Liver (tissue), 9 donors: ENCODE results near the gene GUK1. TPM values are rescaled to one million over a fixed set of nuclear protein-coding genes. Genes with fewer than 3 reads are reported as not detected.
A peak's percentile ranks its signal among the peaks of the same experiment; 100 is the strongest.

Source experiments
- DNase-seq: peaks from one replicate; pipeline ENCODE4 v3.0.0-alpha.2; 2017; ENCODE audit warnings: low spot score
- H3K27ac ChIP-seq, 2 donors: one replicate each; pipeline ENCODE4 v1.7.0; 2013; ENCODE audit warnings: inconsistent platforms in 2 of 2, low read length in 2 of 2, control low read depth in 1 of 2, low read depth in 1 of 2, mild to moderate bottlenecking in 1 of 2
- H3K27me3 ChIP-seq, 4 donors: one replicate each; pipeline versions ENCODE4 v1.6.1 to v1.7.0; 2013; ENCODE audit warnings: low read length in 3 of 4, inconsistent platforms in 1 of 4, mild to moderate bottlenecking in 1 of 4, moderate library complexity in 1 of 4; ENCODE audit not compliant: control insufficient read depth in 4 of 4, insufficient read depth in 4 of 4
- H3K36me3 ChIP-seq, 4 donors: one replicate each; pipeline versions ENCODE4 v1.6.1 to v1.7.0; 2013; ENCODE audit warnings: low read length in 3 of 4, mild to moderate bottlenecking in 3 of 4, low read depth in 1 of 4, moderate library complexity in 1 of 4; ENCODE audit not compliant: control insufficient read depth in 4 of 4, insufficient read depth in 3 of 4
- H3K4me1 ChIP-seq, 4 donors: one replicate each; pipeline versions ENCODE4 v1.6.1 to v1.7.0; 2013; ENCODE audit warnings: low read length in 3 of 4, mild to moderate bottlenecking in 3 of 4, moderate library complexity in 1 of 4; ENCODE audit not compliant: control insufficient read depth in 4 of 4, insufficient read depth in 4 of 4
- H3K4me3 ChIP-seq, 3 donors: one replicate each; pipeline versions ENCODE4 v1.6.1 to v1.7.0; 2013; ENCODE audit warnings: low read length in 3 of 3, control low read depth in 1 of 3, low read depth in 1 of 3, mild to moderate bottlenecking in 1 of 3
- H3K9ac ChIP-seq, 2 donors: one replicate each; pipeline ENCODE4 v1.7.0; 2013; ENCODE audit warnings: low read length in 2 of 2, mild to moderate bottlenecking in 2 of 2, moderate library complexity in 2 of 2, control low read depth in 1 of 2, low read depth in 1 of 2
- H3K9me3 ChIP-seq, 4 donors: one replicate each; pipeline versions ENCODE4 v1.6.1 to v1.7.0; 2013; ENCODE audit warnings: low read length in 3 of 4; ENCODE audit not compliant: control insufficient read depth in 4 of 4
- ATF3 ChIP-seq: IDR thresholded peaks from 2 replicates; pipeline ENCODE4 v1.6.1; 2016; ENCODE audit warnings: antibody characterized with exemption
- EGR1 ChIP-seq, 2 donors: IDR thresholded peaks; 2 replicates each; pipeline ENCODE4 v1.6.1; 2016 to 2018; ENCODE audit warnings: antibody characterized with exemption in 2 of 2, low read depth in 2 of 2
- FOXA2 ChIP-seq: IDR thresholded peaks from 2 replicates; pipeline ENCODE4 v1.6.1; 2016; ENCODE audit warnings: antibody characterized with exemption
- MAX ChIP-seq: IDR thresholded peaks from 2 replicates; pipeline ENCODE4 v1.6.1; 2016; ENCODE audit warnings: antibody characterized with exemption
- NR2F2 ChIP-seq: IDR thresholded peaks from 2 replicates; pipeline ENCODE4 v1.6.1; 2016; ENCODE audit warnings: antibody characterized with exemption
- REST ChIP-seq: IDR thresholded peaks from 2 replicates; pipeline ENCODE4 v1.6.1; 2016; ENCODE audit warnings: antibody characterized with exemption, mild to moderate bottlenecking
- SP1 ChIP-seq: IDR thresholded peaks from 2 replicates; pipeline ENCODE4 v1.6.1; 2018; ENCODE audit warnings: antibody characterized with exemption, mild to moderate bottlenecking
- ZBTB33 ChIP-seq: IDR thresholded peaks from 2 replicates; pipeline ENCODE4 v1.6.1; 2016; ENCODE audit warnings: antibody characterized with exemption
- WGBS: extraction: QIAGEN DNeasy Blood & Tissue Kit; methylation state at CpG from one replicate; pipeline ENCODE4 v1.1.7; 2013; 5-methylcytosine and 5-hydroxymethylcytosine counted together
- polyA plus RNA-seq, 2 donors: library from polyadenylated mRNA; stranded (reverse) in 1 of 2; unstranded in 1 of 2; fragments of 200-250 nt in 1 of 2; fragments of >200 nt in 1 of 2; fragmentation: Nextera tagmentation in 1 of 2; extraction: Ambion mirVana in 1 of 2; gene quantifications; one replicate each; pipeline versions ENCODE4 v1.2.1 to v1.2.3, GENCODE V29; 2013 to 2015
- total RNA-seq, 2 donors: library from RNA; depleted of rRNA; stranded (reverse); fragments of >200 nt; gene quantifications; one replicate each; pipeline ENCODE4 v1.2.3, GENCODE V29; 2014
- donor health status: healthy.
- donor health status: healthy.
- donor health status: healthy.
- donor health status: healthy.
- donor health status: healthy.

GUK1 gene
- total and polyA plus RNA-seq, 4 donors, result 147 to 251 (median 216) TPM

GRCh38 chr1:228162286-228163006 lies 22.4 kb downstream of the GUK1 start:
- DNase-seq, result no peak
- Histone ChIP-seq H3K4me3 (no peak overlapping the region), H3K9ac (no peak overlapping the region), H3K9me3 (no peaks in the 10 kb centered on the region), H3K27me3 (no peaks in the 10 kb centered on the region), H3K4me1 (peaks cover 0 to 18% (median 4%) of the 10 kb centered on the region in 4 donors), H3K36me3 (no peaks in the 10 kb centered on the region), H3K27ac (peak overlapping the region in 1 of 2 donors; percentile 41)
- no peak for TF ChIP-seq EGR1 (IDR thresholded peaks at IDR 0.05; ENCODE audit: low read depth in 2 of 2)
- peak; percentile 19 for TF ChIP-seq NR2F2
- 25% methylated on average over 14 of the region's 14 CpGs for WGBS

GRCh38 chr1:228163007-228163753 lies 23.1 kb downstream of the GUK1 start:
- Histone ChIP-seq H3K36me3 (no peaks in the 10 kb centered on the region), H3K9ac (no peak overlapping the region), H3K27me3 (no peaks in the 10 kb centered on the region), H3K27ac (peak overlapping the region; percentile 5 to 41), H3K9me3 (no peaks in the 10 kb centered on the region), H3K4me3 (no peak overlapping the region), H3K4me1 (peaks cover 0 to 18% (median 4%) of the 10 kb centered on the region in 4 donors)
- DNase-seq, result peak; percentile 56
- TF ChIP-seq NR2F2 (peak; percentile 31), MAX (no peak), ZBTB33 (no peak), ATF3 (no peak), REST (no peak), SP1 (no peak), FOXA2 (no peak), EGR1 (IDR thresholded peaks at IDR 0.05; ENCODE audit: low read depth in 2 of 2) (no peak)
- WGBS, result 50% methylated on average over 30 of the region's 30 CpGs
